C4-2B (cell line): ENCODE data around the gene ALKBH7.

Experiments
- ZFX ChIP-seq: fragments of 450-650 bp; IDR thresholded peaks from 2 replicates; pipeline ENCODE4 v1.6.1; 2017
- TF ChIP-seq, protein P1 (sequence below): fragments of 450-650 bp; conservative IDR thresholded peaks from 2 replicates; pipeline ENCODE4 v1.5.1; 2017; ENCODE audit warnings: mild to moderate bottlenecking

DNA sequence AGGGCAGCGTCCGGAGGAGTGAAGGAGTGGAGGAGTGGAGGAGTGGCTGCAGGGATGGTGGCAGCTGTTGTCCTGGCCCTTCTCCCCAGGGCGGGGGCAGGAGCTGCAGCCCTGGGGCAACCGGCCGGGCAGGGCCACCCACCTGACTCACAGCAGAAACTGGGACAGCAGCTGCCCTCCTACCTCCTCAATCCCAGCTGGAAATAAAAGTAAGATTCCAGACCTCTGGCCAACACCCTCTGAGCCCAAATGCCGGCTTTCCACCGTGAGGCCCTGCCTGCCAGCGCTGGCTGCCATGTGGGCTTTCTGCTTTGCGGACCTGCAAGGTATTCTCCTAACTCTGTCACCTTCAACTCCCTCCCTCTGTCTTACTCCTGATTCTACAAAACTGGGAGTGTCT is 14.6 kb upstream of the ALKBH7 start:
- TF ChIP-seq, protein P1, sequence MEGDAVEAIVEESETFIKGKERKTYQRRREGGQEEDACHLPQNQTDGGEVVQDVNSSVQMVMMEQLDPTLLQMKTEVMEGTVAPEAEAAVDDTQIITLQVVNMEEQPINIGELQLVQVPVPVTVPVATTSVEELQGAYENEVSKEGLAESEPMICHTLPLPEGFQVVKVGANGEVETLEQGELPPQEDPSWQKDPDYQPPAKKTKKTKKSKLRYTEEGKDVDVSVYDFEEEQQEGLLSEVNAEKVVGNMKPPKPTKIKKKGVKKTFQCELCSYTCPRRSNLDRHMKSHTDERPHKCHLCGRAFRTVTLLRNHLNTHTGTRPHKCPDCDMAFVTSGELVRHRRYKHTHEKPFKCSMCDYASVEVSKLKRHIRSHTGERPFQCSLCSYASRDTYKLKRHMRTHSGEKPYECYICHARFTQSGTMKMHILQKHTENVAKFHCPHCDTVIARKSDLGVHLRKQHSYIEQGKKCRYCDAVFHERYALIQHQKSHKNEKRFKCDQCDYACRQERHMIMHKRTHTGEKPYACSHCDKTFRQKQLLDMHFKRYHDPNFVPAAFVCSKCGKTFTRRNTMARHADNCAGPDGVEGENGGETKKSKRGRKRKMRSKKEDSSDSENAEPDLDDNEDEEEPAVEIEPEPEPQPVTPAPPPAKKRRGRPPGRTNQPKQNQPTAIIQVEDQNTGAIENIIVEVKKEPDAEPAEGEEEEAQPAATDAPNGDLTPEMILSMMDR = no peak
- TF ChIP-seq ZFX = no peak
